Stimulated activated CD4-positive, alpha-beta T cell treated with anti-CD3 and anti-CD28 coated beads, Interleukin-4, amount 100 ng/mL, for 1 hour (primary cell): ENCODE measurements around the gene XYLT1.

Source experiments
- DNase-seq: peaks from one replicate; pipeline ENCODE4 v3.0.0-alpha.2; 2020

Gene XYLT1

DNA sequence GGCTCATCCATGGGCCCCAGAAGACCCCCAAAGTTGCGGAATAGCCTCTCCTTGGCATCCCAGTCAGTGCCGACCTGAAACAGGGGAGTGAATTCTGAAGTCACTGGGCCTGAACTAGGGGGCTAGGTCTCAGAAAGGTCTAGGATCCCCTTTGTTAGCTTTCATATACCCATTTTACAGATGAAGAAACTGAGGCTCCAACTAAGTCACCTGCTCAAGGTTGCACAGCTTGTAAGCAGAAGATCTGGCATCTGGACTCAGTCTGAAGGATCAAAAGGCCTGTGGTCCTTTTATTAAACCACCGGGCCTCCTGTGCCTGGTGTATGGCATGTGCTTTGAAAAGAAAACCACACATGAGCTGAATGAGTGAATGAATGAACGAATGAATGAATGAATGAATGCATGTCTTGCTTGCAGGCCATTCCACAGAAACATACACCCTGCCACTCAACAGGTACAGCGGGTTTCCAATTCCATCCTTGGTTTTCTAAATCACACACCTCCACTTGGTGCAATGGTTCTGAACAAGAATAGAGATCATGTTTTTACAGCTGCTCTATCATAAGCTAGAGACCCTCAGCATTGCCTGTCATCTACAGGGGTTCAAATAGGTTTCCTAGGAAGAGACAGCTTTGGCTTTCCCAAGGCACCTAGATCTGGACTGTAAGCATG, 352.7 kb downstream of the XYLT1 start:
- no peak for DNase-seq

GRCh38 chr16:17116595-17117322, 354.0 kb downstream of the XYLT1 start:
- no peak for DNase-seq

DNA sequence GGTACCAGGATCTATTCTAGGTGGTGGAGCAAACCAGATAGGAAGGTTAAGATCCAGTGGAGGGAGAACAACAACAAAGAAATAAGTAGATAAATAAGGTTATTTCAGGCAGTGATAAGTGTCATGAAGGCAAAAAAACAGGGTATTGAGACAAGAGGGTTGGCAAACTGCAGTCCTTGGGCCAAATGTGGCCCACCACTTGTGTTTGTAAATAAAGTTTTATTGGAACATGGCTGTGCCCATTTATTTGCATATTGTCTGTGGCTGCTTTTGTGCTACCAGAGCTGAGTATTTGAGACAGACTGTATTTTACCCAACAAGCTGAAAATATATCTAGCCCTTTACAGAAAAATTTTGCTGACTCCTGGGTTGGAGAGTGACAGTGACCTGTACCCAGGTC, 361.3 kb downstream of the XYLT1 start:
- no peak for DNase-seq

DNA sequence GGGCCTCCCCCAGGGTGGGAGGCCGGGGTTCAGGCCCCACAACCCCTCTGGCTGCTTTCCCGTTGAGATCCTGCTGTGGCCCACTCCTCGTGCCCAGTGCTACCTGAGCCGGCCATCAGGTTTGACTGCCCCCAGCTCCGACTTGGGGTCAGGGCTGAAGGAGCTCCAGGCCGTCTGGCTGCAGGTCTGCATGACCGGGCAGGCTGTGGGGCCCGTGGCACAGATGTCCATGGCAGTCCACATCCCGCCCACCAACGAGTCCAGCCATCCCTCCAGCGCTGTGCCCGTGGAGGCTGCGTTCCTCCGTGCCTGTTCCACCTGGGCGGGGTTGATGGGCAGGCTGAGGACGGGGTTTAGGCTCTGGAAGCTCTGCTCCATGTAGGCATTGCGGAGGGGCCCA, 362.2 kb downstream of the XYLT1 start:
- DNase-seq, result no peak

DNA sequence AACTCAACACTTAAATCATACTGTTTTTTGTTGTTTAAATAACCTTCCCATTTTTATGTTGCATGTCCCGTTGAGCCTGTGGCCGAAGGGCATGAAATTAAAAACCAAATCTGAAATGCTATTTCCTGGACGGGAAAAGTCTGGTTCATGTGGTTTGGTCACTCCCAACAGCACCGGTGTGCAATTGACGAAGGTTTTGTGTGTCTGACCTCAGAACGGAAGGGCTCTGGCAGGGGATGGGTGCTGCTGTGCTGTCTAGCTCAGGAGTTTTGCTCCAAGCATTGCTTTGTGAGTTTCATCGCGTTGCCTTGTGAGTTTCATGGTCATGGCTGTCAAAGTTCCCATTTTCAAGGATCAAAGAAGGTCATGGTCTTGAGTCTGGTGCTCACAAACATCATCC, 363.3 kb downstream of the XYLT1 start:
- DNase-seq, result no peak

DNA sequence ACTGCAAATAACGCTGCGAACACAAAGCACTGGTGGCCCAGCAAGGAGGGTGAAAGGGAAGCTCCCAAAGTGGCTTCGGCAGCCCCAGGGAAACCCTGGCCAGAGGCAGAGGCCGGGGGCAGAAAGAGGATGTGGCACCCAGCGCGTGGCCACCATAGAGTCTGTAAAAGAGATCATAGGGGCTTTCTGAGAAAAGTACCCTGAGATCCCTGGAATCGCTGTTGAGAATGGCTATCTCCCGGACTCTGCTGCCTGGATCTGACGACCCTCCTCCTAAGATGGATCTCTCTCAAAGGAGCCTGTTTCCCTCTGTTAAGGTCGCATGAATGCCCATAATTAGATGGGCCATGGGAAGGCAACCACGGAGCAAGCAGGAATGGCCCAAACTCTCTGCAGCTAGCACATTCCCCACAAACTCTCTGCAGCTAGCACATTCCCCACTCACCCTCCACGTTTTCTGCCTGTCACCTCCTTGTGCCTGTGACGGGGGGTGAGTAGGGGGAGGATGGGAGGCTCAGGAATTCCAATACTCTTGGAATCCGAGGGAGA, 364.4 kb downstream of the XYLT1 start:
- no peak for DNase-seq

- no peak for DNase-seq
These were observed 365.4 kb downstream of the XYLT1 start for GRCh38 chr16:17105239-17105797.

- no peak for DNase-seq
These were observed 366.1 kb downstream of the XYLT1 start for GRCh38 chr16:17104654-17105053.

DNA sequence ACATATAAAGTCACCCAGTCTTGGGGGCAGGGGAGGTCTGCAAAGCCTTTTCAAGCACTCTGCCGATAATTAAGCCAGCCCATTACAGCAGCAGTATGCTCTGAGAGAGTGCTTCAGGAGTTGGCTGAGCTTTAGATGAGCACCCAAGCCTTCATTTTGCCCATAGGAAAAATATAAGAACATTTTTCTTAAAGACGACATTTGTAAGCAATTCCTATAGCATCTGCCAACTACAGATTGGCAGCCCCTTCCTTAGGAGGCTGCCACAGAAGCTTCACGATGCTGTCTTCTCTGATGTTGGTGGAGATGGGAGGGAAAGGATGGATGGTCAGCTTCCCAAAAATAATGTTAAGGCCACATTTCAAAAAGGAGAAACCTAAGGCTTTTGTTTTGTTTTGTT, 367.5 kb downstream of the XYLT1 start:
- DNase-seq, result no peak

DNA sequence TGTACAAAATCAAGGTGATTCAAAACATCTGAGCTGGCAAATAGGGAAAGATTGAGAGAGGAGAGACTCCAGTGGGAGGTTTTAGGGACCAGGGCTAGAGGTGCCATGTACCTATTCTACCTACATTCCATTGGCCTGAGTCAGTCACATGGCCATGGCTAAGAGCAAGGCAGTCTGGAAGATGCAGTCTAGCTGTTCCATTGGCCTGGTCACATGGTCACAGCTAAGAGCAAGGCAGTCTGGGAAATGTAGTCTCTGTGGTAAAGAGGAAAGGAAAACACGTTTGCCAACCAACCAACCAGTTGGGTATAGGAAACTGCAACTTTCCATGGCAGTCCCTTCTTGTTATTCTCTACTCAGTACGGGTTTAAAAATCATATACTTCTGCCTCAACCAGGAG, 369.1 kb downstream of the XYLT1 start:
- DNase-seq, result no peak

DNA sequence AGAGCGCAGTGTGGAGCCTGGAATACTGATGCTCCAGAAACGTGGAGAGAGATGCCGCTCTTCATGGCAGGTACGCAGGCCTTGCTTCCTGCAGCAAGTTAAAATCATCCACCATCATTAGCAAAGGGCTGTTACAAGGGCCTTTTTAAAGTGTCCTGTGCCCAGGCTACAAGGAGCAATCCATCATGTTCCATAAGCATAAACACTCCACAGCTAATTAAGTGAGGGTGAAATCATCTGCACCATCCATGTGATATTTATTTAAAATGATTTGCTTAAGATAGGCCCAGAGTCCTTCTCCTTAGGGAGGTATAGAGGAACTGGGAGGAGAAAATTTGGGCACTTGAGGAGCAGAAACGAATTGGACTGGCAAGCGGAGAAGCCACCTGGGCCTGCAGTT, 372.1 kb downstream of the XYLT1 start:
- DNase-seq, result no peak

- DNase-seq, result no peak
These were observed 386.6 kb downstream of the XYLT1 start for GRCh38 chr16:17084130-17084529.

DNA sequence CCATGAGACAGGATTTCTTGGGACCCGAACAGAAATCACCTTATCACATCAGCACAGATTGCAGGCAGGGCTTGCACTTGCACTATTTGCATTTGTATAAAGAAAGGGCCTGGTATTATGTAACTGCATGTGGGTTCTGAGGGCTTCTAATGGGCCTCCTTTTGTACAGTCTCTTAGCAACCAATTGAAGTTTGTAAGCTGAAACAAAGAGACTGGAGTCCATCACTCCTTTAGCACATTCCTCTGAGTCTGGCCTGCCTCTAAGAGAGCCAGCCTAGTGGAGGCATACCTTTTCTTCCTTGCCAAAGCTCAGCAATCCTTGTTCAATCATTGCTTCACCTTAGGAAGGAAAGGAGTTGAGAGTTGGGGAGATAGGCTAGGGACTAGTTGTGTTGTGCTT, 387.1 kb downstream of the XYLT1 start:
- no peak for DNase-seq

DNA sequence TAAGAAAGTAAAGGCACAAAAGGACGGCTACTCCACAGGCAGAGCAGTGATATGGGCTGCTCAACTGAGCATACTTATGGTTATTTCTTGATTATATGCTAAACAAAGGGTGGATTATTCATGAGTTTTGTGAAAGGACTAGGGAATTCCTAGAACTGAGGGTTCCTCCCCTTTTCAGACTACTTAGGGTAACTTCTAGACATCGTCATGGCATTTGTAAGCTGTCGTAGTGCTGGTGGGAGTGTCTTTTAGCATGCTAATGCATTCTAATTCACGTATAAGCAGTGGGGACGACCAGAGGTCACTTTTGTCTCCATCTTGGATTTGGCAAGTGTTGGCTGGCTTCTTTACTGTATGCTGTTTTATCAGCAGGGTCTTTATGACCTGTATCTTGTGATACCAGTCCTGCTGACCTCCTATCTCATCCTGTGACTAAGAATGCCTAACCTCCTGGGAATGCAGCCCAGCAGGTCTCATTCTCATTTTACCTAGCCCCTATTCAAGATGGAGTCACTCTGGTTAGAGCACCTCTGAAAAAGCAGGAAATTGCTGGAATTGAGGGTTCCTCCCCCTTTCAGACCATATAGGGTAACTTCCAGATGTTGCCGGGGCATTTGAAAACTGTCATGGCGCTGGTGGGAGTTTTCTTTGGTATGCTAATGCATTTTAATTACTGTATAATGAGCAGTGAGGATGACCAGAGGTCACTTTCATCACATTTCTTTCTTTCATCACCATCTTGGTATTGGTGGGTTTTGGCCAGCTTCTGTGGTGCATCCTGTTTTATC, 388.5 kb downstream of the XYLT1 start:
- DNase-seq, result no peak

DNA sequence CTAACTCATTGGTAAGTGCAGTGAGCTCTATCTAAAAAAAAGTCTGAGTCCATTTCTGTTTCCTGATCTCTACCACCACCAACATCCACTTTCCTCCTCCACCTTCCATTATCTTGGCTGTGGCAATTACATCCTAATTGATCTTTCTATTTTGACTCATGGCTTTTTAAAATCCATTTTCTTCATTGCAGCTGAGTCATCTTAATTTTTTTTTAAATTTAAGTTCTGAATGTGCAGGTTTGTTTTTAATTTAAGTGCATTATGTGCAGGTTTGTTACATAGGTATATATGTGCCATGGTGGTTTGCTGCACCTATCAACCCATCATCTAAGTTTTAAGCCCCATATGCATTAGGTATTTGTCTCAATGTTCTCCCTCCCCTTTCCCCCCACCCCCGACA, 390.7 kb downstream of the XYLT1 start:
- DNase-seq, result no peak

DNA sequence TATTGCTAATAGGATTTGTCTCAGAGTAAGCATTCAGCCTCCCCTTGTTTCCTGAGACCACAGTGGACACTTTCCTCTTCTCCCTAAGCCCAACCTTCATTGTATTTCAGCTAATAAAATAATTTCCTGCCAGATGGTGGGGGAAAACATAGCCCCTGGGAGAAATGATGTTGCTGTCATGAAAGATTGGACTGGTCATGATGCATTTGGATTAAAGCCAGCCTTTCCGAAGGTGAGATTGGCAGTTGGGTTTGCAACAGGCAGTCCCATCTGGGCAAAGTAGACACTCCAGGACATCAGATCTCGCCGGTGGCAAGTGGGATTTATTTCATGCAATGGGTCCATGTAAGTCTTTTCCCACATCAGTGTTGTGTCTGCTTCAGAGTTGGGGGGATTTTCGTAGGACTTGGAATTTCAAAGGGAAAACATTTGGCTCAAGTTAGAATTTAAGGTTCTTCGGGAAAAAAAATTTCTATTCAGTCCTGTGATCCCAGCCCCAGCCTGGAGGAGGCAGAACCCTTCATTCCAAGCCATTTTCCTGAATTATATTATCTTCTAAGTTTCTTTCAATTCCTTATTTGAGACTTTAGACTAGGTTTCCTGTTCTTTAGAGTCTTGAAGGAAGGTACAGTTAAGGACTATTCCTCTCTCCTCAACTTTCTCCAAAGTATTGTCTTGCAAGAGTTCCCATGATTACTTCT, 391.7 kb downstream of the XYLT1 start:
- no peak for DNase-seq

DNA sequence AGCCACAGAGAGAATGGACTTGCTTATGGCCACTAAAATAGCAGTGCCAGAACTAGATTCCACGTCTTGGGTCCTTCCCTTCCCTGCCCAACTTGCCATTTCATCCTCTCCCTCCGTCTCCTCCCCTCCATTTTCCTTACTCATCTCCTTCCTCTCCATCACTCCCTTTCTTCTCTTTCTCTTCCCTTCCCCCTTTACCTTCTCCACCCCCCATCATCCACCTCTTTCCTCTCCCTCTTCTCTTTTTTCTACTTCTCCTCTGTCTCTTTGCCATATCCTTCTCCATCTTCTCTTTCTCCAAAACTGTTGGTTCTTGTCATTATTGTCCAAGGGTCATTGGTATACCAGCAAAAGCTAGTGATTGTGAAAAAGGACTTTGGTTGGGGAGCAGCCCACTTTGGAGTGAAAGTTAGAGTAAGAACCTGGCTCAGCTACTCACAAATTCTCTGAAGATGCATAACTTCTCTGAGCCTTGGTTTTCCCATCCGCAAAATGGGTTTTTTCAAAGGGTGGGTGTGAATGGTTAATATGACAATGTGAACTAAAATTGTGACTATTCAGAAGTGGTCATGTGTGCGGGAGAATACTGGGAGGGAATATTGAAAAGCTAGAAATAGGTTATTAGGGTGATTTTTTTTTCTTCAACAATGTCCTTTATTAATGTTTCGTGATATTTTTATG, 393.8 kb downstream of the XYLT1 start:
- DNase-seq, result no peak

DNA sequence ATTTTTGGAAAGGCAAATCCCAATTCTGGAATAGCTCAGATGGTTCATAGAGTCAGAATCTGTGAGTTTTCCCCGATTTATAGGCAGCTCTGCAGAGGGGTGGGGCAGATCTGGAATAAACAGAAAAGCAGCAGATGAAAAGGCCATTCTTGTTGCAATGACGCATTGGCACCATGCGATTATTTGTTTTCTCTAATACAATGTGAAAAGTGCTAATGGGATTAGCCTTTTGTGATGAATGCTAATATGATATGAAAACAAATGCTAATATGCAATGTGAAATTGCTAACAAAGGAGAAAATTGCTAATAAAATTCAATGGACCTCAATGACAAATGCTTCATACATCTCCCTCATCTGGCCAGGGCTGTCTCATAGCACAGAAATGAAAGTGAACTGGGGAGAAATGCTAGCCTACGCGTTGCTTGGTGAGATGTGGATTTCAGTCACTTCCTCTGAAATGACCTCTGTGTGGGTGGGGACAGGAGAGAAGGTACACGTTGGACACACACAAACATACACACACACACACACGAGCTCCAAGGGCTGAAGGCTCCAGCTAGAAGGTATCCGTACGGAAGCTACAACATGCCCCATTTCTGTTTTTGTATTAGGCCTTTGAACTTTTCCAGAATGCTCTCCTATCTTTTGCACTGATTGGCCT, 394.5 kb downstream of the XYLT1 start:
- DNase-seq, result no peak

DNA sequence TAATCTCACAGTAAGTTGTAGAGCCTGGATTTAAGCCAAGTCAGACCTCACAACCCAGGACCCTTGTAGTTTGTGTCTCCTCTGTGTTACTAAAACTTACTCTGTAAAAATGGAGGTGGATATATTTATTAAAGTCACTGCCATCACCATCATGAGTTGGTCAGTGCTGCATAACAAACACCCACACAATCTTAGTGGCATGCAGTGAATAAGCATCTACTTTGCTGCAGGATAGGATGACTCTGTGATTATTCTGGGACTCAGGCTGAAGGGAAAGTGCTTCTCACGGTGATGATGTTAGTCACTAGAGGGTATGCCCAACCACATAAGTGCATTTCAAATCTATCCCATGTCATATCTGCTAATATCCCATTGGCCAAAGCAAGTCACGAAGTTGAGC, 398.7 kb downstream of the XYLT1 start:
- no peak for DNase-seq

GRCh38 chr16:17070882-17071592, 399.7 kb downstream of the XYLT1 start:
- DNase-seq, result peak; percentile 83

DNA sequence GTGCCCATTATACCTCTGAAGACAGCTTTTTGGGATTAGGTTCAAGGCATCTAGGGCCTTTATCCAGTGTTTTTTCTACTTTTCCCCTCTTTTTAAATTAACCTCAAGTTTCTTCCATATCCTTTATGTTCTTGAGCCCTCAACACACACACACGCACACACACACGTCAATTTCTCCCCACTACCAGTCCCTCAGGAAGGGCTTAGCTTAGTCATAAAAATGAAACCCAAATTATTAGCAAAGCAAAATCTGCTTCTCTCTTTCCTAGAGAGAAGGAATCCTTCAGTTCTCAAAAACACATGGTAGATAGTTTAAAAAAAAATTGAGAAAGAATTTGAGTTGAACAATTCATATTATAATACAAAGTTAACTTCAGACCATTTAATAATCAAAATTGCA, 401.1 kb downstream of the XYLT1 start:
- DNase-seq, result no peak
